IMR-90 (cell line): ENCODE results near the gene INSR. TPM values are rescaled to one million over a fixed set of nuclear protein-coding genes. Genes with fewer than 3 reads are reported as not detected.

ENCODE experiments used
- ATAC-seq: fragments of 200-7000 bp; cut with Tn5 transposase; 2 replicates; pipeline ENCODE4 v1.9.1; 2020; ENCODE audit warnings: low read depth, mild to moderate bottlenecking, moderate library complexity
- BruUV-seq: library from RNA; stranded (reverse); fragments of 400-500 nt; replicated peaks from 2 replicates; lab custom pipeline; 2021; lab: Mats Ljungman, UMichigan
- CTCF ChIA-PET: fragments of 300-600 bp; formaldehyde crosslinking; extraction: SDS; loops from one replicate; lab custom pipeline; 2021; ENCODE audit warnings: antibody characterized with exemption; lab: Yijun Ruan, JAX
- POLR2A ChIA-PET: fragments of 300-600 bp; sonication (Branson Sonifier 250); formaldehyde crosslinking; loops from one replicate; lab custom pipeline; 2022; ENCODE audit warnings: antibody characterized with exemption; ENCODE audit not compliant: unreplicated experiment; lab: Charles Lee
- DNase-seq: peaks from one replicate; pipeline ENCODE4 v3.0.0; 2013
- H2AFZ ChIP-seq: replicated peaks from 2 replicates; pipeline ENCODE3; 2013; ENCODE audit warnings: low read length, mild to moderate bottlenecking; ENCODE audit not compliant: poor library complexity
- H2AK5ac ChIP-seq: 2 replicates; pipeline ENCODE4 v1.6.1; 2013; ENCODE audit warnings: low read depth, low read length, inconsistent platforms
- H2AK9ac ChIP-seq: replicated peaks from 2 replicates; pipeline ENCODE3; 2013; ENCODE audit warnings: mild to moderate bottlenecking, low read depth, low read length, moderate library complexity; ENCODE audit not compliant: poor library complexity
- H2BK120ac ChIP-seq: 2 replicates; pipeline ENCODE4 v1.6.1; 2013; ENCODE audit warnings: low read depth, low read length, inconsistent platforms
- H2BK15ac ChIP-seq: 3 replicates; pipeline ENCODE4 v1.6.1; 2013; ENCODE audit warnings: low read depth, low read length, inconsistent platforms
- H2BK20ac ChIP-seq: 2 replicates; pipeline ENCODE4 v1.6.1; 2013; ENCODE audit warnings: low read depth, mild to moderate bottlenecking, inconsistent platforms, low read length, moderate library complexity
- H2BK5ac ChIP-seq: 2 replicates; pipeline ENCODE4 v1.6.1; 2013; ENCODE audit warnings: mild to moderate bottlenecking, low read depth, low read length, inconsistent platforms; ENCODE audit not compliant: poor library complexity, severe bottlenecking
- H3K14ac ChIP-seq: replicated peaks from 2 replicates; pipeline ENCODE4 v1.6.1; 2013; ENCODE audit warnings: low read depth, low read length, inconsistent platforms
- H3K18ac ChIP-seq: 2 replicates; pipeline ENCODE4 v1.6.1; 2013; ENCODE audit warnings: low read depth, low read length, control low read depth
- H3K23ac ChIP-seq: 2 replicates; pipeline ENCODE4 v1.6.1; 2013; ENCODE audit warnings: low read depth, low read length, inconsistent platforms
- H3K27ac ChIP-seq: 2 replicates; pipeline ENCODE4 v1.5.1; 2013; ENCODE audit warnings: mild to moderate bottlenecking, control low read depth, low read length; ENCODE audit not compliant: insufficient read depth
- H3K27me3 ChIP-seq: 2 replicates; pipeline ENCODE4 v1.6.1; 2013; ENCODE audit warnings: low read length; ENCODE audit not compliant: control insufficient read depth, insufficient read depth
- H3K36me3 ChIP-seq: 2 replicates; pipeline ENCODE4 v1.6.1; 2013; ENCODE audit warnings: low read length, mixed read lengths; ENCODE audit not compliant: control insufficient read depth, insufficient read depth
- H3K4ac ChIP-seq: 2 replicates; pipeline ENCODE4 v1.6.1; 2013; ENCODE audit warnings: low read depth, low read length, inconsistent platforms
- H3K4me1 ChIP-seq: 2 replicates; pipeline ENCODE4 v1.6.1; 2013; ENCODE audit warnings: low read length, mixed read lengths; ENCODE audit not compliant: control insufficient read depth, insufficient read depth
- H3K4me2 ChIP-seq: 2 replicates; pipeline ENCODE4 v1.6.1; 2013; ENCODE audit warnings: low read depth, mild to moderate bottlenecking, control low read depth, low read length, moderate library complexity
- H3K4me3 ChIP-seq: 2 replicates; pipeline ENCODE4 v1.5.1; 2013; ENCODE audit warnings: low read depth, mild to moderate bottlenecking, control low read depth, low read length, moderate library complexity; ENCODE audit not compliant: insufficient read depth
- H3K56ac ChIP-seq: 2 replicates; pipeline ENCODE4 v1.6.1; 2013; ENCODE audit warnings: low read length, inconsistent platforms; ENCODE audit not compliant: insufficient read depth; ENCODE audit errors: extremely low read depth
- H3K79me1 ChIP-seq, 2 experiments: 2 replicates each; pipeline ENCODE4 v1.6.1; 2013; ENCODE audit warnings: low read length in 2 of 2, inconsistent platforms in 1 of 2, low read depth in 1 of 2
- H3K9ac ChIP-seq: 2 replicates; pipeline ENCODE4 v1.6.1; 2013; ENCODE audit warnings: low read depth, low read length, control low read depth
- H3K9me1 ChIP-seq: 2 replicates; pipeline ENCODE4 v1.6.1; 2013; ENCODE audit warnings: low read length, inconsistent platforms; ENCODE audit not compliant: insufficient read depth
- H3K9me3 ChIP-seq: 2 replicates; pipeline ENCODE4 v1.6.1; 2013; ENCODE audit warnings: low read length; ENCODE audit not compliant: control insufficient read depth, insufficient read depth
- H4K20me1 ChIP-seq: 2 replicates; pipeline ENCODE4 v1.6.1; 2013; ENCODE audit warnings: low read length, inconsistent platforms; ENCODE audit not compliant: insufficient read depth
- H4K5ac ChIP-seq: 2 replicates; pipeline ENCODE4 v1.6.1; 2013; ENCODE audit warnings: mild to moderate bottlenecking, low read depth, low read length, control low read depth
- H4K8ac ChIP-seq, 2 experiments: 2 replicates each; pipeline ENCODE4 v1.6.1; 2013; ENCODE audit warnings: low read depth in 2 of 2, low read length in 2 of 2, control low read depth in 1 of 2, inconsistent platforms in 1 of 2
- H4K91ac ChIP-seq: 2 replicates; pipeline ENCODE4 v1.6.1; 2013; ENCODE audit warnings: low read depth, low read length, inconsistent platforms; ENCODE audit not compliant: insufficient read depth
- BHLHE40 ChIP-seq: fragments of 150-350 bp; IDR thresholded peaks from 2 replicates; pipeline ENCODE4 v1.6.1; 2016; ENCODE audit warnings: mild to moderate bottlenecking, low read depth, low read length
- CEBPB ChIP-seq: IDR thresholded peaks from 2 replicates; pipeline ENCODE4 v1.6.1; 2012; ENCODE audit warnings: low read depth, low read length, improper control_type of control experiment
- CHD1 ChIP-seq: IDR thresholded peaks from 2 replicates; pipeline ENCODE4 v1.6.1; 2012; ENCODE audit warnings: low read depth, low read length, improper control_type of control experiment
- FOS ChIP-seq: fragments of 150-350 bp; IDR thresholded peaks from 2 replicates; pipeline ENCODE4 v1.6.1; 2016; ENCODE audit warnings: low read depth, low read length
- MAFK ChIP-seq: IDR thresholded peaks from 2 replicates; pipeline ENCODE4 v1.6.1; 2012; ENCODE audit warnings: low read depth, low read length, improper control_type of control experiment
- MAZ ChIP-seq: IDR thresholded peaks from 2 replicates; pipeline ENCODE4 v1.6.1; 2012; ENCODE audit warnings: low read depth, mild to moderate bottlenecking, low read length, improper control_type of control experiment, moderate library complexity, borderline replicate concordance
- MXI1 ChIP-seq: IDR thresholded peaks from 2 replicates; pipeline ENCODE4 v1.6.1; 2012; ENCODE audit warnings: low read depth, mild to moderate bottlenecking, low read length, moderate library complexity, borderline replicate concordance
- NFE2L2 ChIP-seq: fragments of 150-350 bp; IDR thresholded peaks from 2 replicates; pipeline ENCODE4 v1.6.1; 2016; ENCODE audit warnings: low read depth, mild to moderate bottlenecking, low read length
- POLR2A ChIP-seq: IDR thresholded peaks from 2 replicates; pipeline ENCODE4 v1.6.1; 2012; ENCODE audit warnings: mild to moderate bottlenecking, low read depth, low read length
- RAD21 ChIP-seq: IDR thresholded peaks from 2 replicates; pipeline ENCODE4 v1.6.1; 2012; ENCODE audit warnings: low read length, improper control_type of control experiment
- RCOR1 ChIP-seq: IDR thresholded peaks from 2 replicates; pipeline ENCODE4 v1.6.1; 2012; ENCODE audit warnings: mild to moderate bottlenecking, low read length, improper control_type of control experiment; ENCODE audit not compliant: insufficient replicate concordance
- RFX5 ChIP-seq: IDR thresholded peaks from 2 replicates; pipeline ENCODE4 v1.8.0; 2012; ENCODE audit warnings: low read depth, mild to moderate bottlenecking, low read length, moderate library complexity
- SMC3 ChIP-seq: fragments of 150-350 bp; IDR thresholded peaks from 2 replicates; pipeline ENCODE4 v1.6.1; 2016; ENCODE audit warnings: low read depth, mild to moderate bottlenecking, antibody characterized with exemption, low read length, moderate library complexity
- WGBS, 2 experiments: methylation state at CpG; one replicate each; pipeline versions ENCODE4 v1.1.5 to v1.1.7; 2013; ENCODE audit warnings: missing lambda C conversion rate in 2 of 2; ENCODE audit not compliant: insufficient read length in 1 of 2; ENCODE audit errors: extremely low coverage in 2 of 2; 5-methylcytosine and 5-hydroxymethylcytosine counted together
- dilution Hi-C: fragments of 300-500 bp; cut with HindIII; formaldehyde crosslinking; loops from one replicate; pipeline ENCODE4 v1.14.3; 2018; ENCODE audit warnings: low sequenced_read_pairs; ENCODE audit not compliant: unreplicated experiment
- in situ Hi-C: fragments of 300-500 bp; cut with MboI; formaldehyde crosslinking; loops from 3 replicates; pipeline ENCODE4 v1.14.3; 2019; ENCODE audit warnings: low sequenced_read_pairs, inconsistent platforms, mixed read lengths
- intact Hi-C: fragments of 100-400 bp; cut with micrococcal nuclease; formaldehyde crosslinking; loops from 2 replicates; pipeline ENCODE4 v1.10.0; 2022
- polyA plus RNA-seq, 3 experiments: library from polyadenylated mRNA; depleted of rRNA; stranded (reverse); fragments of >200 nt; gene quantifications; 2 replicates each; pipeline ENCODE4 v1.2.3, GENCODE V29; 2012; ENCODE audit warnings: low replicate concordance in 1 of 3
- total RNA-seq: library from RNA; depleted of rRNA; stranded (reverse); fragments of >200 nt; gene quantifications from 2 replicates; pipeline ENCODE4 v1.2.3, GENCODE V29; 2012
- TF ChIP-seq, protein P1 (sequence below): conservative IDR thresholded peaks from 2 replicates; pipeline ENCODE4 v1.5.1; 2012; ENCODE audit warnings: mild to moderate bottlenecking, low read depth, low read length, improper control_type of control experiment
- TF ChIP-seq, protein P2 (sequence below): fragments of 150-350 bp; IDR thresholded peaks from 2 replicates; pipeline ENCODE4 v1.6.1; 2016; ENCODE audit warnings: low read depth, mild to moderate bottlenecking, low read length, moderate library complexity, borderline replicate concordance
- TF ChIP-seq, protein P3 (sequence below): fragments of 150-350 bp; IDR thresholded peaks from 2 replicates; pipeline ENCODE4 v1.6.1; 2017; ENCODE audit warnings: mild to moderate bottlenecking, antibody characterized with exemption, low read length, low read depth

INSR gene
- total and polyA plus RNA-seq, 2 of the 4 experiments (the other 2 are of a cell fraction), result 2.8 to 7.9 TPM

DNA sequence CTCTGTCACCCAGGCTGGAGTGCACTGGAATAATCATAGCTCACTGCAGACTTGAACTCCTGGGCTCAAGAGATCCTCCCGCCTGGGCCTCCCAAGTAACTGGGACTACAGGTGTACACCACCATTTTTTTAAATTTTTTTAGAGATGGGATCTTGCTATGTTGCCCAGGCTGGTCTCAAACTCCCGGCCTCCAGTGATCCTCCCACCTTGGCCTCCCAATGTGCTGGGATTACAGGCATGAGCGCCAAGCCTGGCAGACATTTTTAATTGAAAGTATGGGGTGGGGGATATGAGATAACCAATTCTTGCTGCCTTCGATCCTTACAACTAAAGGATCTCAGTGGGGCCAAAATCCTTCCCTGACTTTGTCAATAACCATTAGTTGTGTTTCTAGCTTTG lies 132.9 kb downstream of the INSR start:
- intact Hi-C loops, result no loop called here

More for the DNA sequence above, 132.9 kb downstream of the INSR start:
- dilution Hi-C loops, result no loop called here
- Histone ChIP-seq H4K20me1 (no peaks in the 10 kb centered on the region), H3K27ac (no peak overlapping the region), H3K9ac (no peak overlapping the region), H4K5ac (no peak overlapping the region), H4K8ac (no peak overlapping the region), H3K4ac (no peak overlapping the region), H2BK5ac (no peak overlapping the region), H3K9me1 (no peaks in the 10 kb centered on the region), H3K4me2 (no peak overlapping the region), H3K79me1 (no peaks in the 10 kb centered on the region), H3K18ac (no peak overlapping the region), H3K23ac (no peak overlapping the region), H2BK120ac (no peak overlapping the region), H2AK9ac (no peak overlapping the region), H2BK15ac (no peak overlapping the region), H3K27me3 (no peaks in the 10 kb centered on the region), H3K4me1 (peaks cover 2% of the 10 kb centered on the region; the same call in 1 of the 2 replicates), H4K91ac (no peak overlapping the region), H2BK20ac (no peak overlapping the region), H3K4me3 (no peak overlapping the region), H2AFZ (no peak overlapping the region), H3K14ac (no peak overlapping the region), H3K36me3 (peaks cover 13% of the 10 kb centered on the region), H3K56ac (no peak overlapping the region), H2AK5ac (no peak overlapping the region), H3K9me3 (no peaks in the 10 kb centered on the region)
- no peak for DNase-seq
- no peak for ATAC-seq
- ChIA-PET POLR2A (no interaction called here), CTCF (no interaction called here)
- in situ Hi-C loops, result no loop called here
- no peak for TF ChIP-seq MXI1
- no peak for TF ChIP-seq RCOR1
- no peak for TF ChIP-seq CEBPB
- no peak for TF ChIP-seq NFE2L2
- TF ChIP-seq POLR2A, result no peak
- TF ChIP-seq CHD1, result no peak
- TF ChIP-seq BHLHE40, result no peak
- TF ChIP-seq, protein P1, sequence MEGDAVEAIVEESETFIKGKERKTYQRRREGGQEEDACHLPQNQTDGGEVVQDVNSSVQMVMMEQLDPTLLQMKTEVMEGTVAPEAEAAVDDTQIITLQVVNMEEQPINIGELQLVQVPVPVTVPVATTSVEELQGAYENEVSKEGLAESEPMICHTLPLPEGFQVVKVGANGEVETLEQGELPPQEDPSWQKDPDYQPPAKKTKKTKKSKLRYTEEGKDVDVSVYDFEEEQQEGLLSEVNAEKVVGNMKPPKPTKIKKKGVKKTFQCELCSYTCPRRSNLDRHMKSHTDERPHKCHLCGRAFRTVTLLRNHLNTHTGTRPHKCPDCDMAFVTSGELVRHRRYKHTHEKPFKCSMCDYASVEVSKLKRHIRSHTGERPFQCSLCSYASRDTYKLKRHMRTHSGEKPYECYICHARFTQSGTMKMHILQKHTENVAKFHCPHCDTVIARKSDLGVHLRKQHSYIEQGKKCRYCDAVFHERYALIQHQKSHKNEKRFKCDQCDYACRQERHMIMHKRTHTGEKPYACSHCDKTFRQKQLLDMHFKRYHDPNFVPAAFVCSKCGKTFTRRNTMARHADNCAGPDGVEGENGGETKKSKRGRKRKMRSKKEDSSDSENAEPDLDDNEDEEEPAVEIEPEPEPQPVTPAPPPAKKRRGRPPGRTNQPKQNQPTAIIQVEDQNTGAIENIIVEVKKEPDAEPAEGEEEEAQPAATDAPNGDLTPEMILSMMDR, result no peak
- TF ChIP-seq SMC3, result no peak
- TF ChIP-seq, protein P2, sequence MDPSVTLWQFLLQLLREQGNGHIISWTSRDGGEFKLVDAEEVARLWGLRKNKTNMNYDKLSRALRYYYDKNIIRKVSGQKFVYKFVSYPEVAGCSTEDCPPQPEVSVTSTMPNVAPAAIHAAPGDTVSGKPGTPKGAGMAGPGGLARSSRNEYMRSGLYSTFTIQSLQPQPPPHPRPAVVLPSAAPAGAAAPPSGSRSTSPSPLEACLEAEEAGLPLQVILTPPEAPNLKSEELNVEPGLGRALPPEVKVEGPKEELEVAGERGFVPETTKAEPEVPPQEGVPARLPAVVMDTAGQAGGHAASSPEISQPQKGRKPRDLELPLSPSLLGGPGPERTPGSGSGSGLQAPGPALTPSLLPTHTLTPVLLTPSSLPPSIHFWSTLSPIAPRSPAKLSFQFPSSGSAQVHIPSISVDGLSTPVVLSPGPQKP, result no peak
- no peak for TF ChIP-seq RAD21
- TF ChIP-seq, protein P3, sequence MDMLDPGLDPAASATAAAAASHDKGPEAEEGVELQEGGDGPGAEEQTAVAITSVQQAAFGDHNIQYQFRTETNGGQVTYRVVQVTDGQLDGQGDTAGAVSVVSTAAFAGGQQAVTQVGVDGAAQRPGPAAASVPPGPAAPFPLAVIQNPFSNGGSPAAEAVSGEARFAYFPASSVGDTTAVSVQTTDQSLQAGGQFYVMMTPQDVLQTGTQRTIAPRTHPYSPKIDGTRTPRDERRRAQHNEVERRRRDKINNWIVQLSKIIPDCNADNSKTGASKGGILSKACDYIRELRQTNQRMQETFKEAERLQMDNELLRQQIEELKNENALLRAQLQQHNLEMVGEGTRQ, result no peak
- TF ChIP-seq RFX5, result no peak
- no peak for TF ChIP-seq MAFK
- TF ChIP-seq MAZ, result no peak
- TF ChIP-seq FOS, result no peak
- no TSS peak for BruUV-seq
- no CpG with 5 or more reads among the region's 4 CpGs for WGBS, 2 experiments
